NCI-H774 (cell line): ENCODE data around the gene PQBP1.
"Not testable (repeated sequence)": the region's sequence is repeated elsewhere in the genome, so short reads cannot be mapped to it uniquely, and the experiment has no call there.

Experiments
- DNase-seq: peaks from one replicate; lab custom pipeline; 2025; lab: John Stamatoyannopoulos, UW

The PQBP1 gene

GRCh38 chrX:48897625-48898306 lies at the start of gene PQBP1, which contains the start of gene TIMM17B:
Gene PQBP1, plus strand, starts transcription at chrX:48897930. Its CDS starts 580 bp downstream, at chrX:48898510.
Gene TIMM17B, minus strand, starts transcription at chrX:48897768. Its CDS starts 19 bp downstream, at chrX:48897749.
- DNase-seq: peak; percentile 88

- no peak for DNase-seq
Measured at GRCh38 chrX:48848847-48849246, 48.9 kb upstream of the PQBP1 start.

- no peak for DNase-seq
Measured at GRCh38 chrX:48852857-48853256, 44.9 kb upstream of the PQBP1 start.

GRCh38 chrX:48853494-48853893 lies 44.2 kb upstream of the PQBP1 start:
- not testable (repeated sequence) for DNase-seq

GRCh38 chrX:48854121-48854804 lies 43.5 kb upstream of the PQBP1 start:
- not testable (repeated sequence) for DNase-seq

- DNase-seq: no peak
Measured at GRCh38 chrX:48854898-48855297, 42.8 kb upstream of the PQBP1 start.

- DNase-seq: no peak
Measured at GRCh38 chrX:48864210-48864609, 33.5 kb upstream of the PQBP1 start.

- not testable (repeated sequence) for DNase-seq
Measured at GRCh38 chrX:48872017-48872416, 25.7 kb upstream of the PQBP1 start.

- DNase-seq: not testable (repeated sequence)
Measured at GRCh38 chrX:48876944-48877343, 20.8 kb upstream of the PQBP1 start.

- no peak for DNase-seq
Measured at GRCh38 chrX:48883729-48884128, 14.0 kb upstream of the PQBP1 start.

- not testable (repeated sequence) for DNase-seq
Measured at GRCh38 chrX:48886586-48886985, 11.1 kb upstream of the PQBP1 start.

GRCh38 chrX:48890296-48890925 lies 7.3 kb upstream of the PQBP1 start:
- no peak for DNase-seq

- DNase-seq: no peak
Measured at GRCh38 chrX:48890934-48891401, 6.8 kb upstream of the PQBP1 start.

GRCh38 chrX:48891402-48892288 lies 6.1 kb upstream of the PQBP1 start:
- peak; percentile 65 for DNase-seq

- DNase-seq: no peak
Measured at GRCh38 chrX:48892896-48893295, 4.8 kb upstream of the PQBP1 start.

GRCh38 chrX:48893556-48894348 lies 4.0 kb upstream of the PQBP1 start:
- no peak for DNase-seq

GRCh38 chrX:48894891-48895290 lies 2.8 kb upstream of the PQBP1 start:
- DNase-seq: no peak

- peak; percentile 1 for DNase-seq
Measured at GRCh38 chrX:48896611-48897011, 1.1 kb upstream of the PQBP1 start.

GRCh38 chrX:48897157-48897624 lies 539 bp upstream of the PQBP1 start:
- DNase-seq: peak; percentile 61

- no peak for DNase-seq
Measured at GRCh38 chrX:48899078-48899410, 1.3 kb downstream of the PQBP1 start.

GRCh38 chrX:48901069-48901468 lies 3.3 kb downstream of the PQBP1 start:
- no peak for DNase-seq
